Astrocyte (in vitro differentiated cells and primary cell): ENCODE measurements around the gene ACVRL1. TPM values are rescaled to one million over a fixed set of nuclear protein-coding genes. Genes with fewer than 3 reads are reported as not detected.

Experiments
- DNase-seq: peaks from one replicate; pipeline ENCODE4 v3.0.0-alpha.2; 2010; ENCODE audit warnings: low read depth
- FAIRE-seq: peaks from 2 replicates; lab custom pipeline; 2011; peaks lifted over from hg19 to GRCh38; lab: Jason Lieb, UNC
- H2AFZ ChIP-seq: 2 replicates; pipeline ENCODE4 v1.6.0; 2012; ENCODE audit warnings: low read depth, low read length, inconsistent platforms
- H3K27ac ChIP-seq: 2 replicates; pipeline ENCODE4 v1.5.1; 2011; ENCODE audit warnings: low read depth, low read length, inconsistent platforms
- H3K27me3 ChIP-seq: 2 replicates; pipeline ENCODE4 v1.6.0; 2011; ENCODE audit warnings: low read length, inconsistent platforms; ENCODE audit not compliant: insufficient read depth
- H3K36me3 ChIP-seq: 2 replicates; pipeline ENCODE4 v1.5.1; 2011; ENCODE audit warnings: low read length, inconsistent platforms; ENCODE audit not compliant: insufficient read depth
- H3K4me1 ChIP-seq: 2 replicates; pipeline ENCODE4 v1.5.1; 2011; ENCODE audit warnings: low read length, inconsistent platforms; ENCODE audit not compliant: insufficient read depth
- H3K4me2 ChIP-seq: 2 replicates; pipeline ENCODE4 v1.6.0; 2012; ENCODE audit warnings: low read length, inconsistent platforms
- H3K4me3 ChIP-seq: 2 replicates; pipeline ENCODE4 v1.5.1; 2011; ENCODE audit warnings: low read depth, mild to moderate bottlenecking, low read length, inconsistent platforms; ENCODE audit not compliant: insufficient read depth
- H3K79me2 ChIP-seq: 2 replicates; pipeline ENCODE4 v1.6.0; 2012; ENCODE audit warnings: mild to moderate bottlenecking, low read length, inconsistent platforms; ENCODE audit not compliant: insufficient read depth
- H3K9ac ChIP-seq: 2 replicates; pipeline ENCODE4 v1.6.0; 2012; ENCODE audit warnings: mild to moderate bottlenecking, low read length, inconsistent platforms
- H3K9me3 ChIP-seq: 2 replicates; pipeline ENCODE4 v1.5.1; 2012; ENCODE audit warnings: low read depth, mild to moderate bottlenecking, low read length, inconsistent platforms; ENCODE audit not compliant: insufficient read depth
- H4K20me1 ChIP-seq: 2 replicates; pipeline ENCODE4 v1.6.0; 2012; ENCODE audit warnings: low read length, inconsistent platforms; ENCODE audit not compliant: insufficient read depth
- H3K27ac Mint-ChIP-seq: one replicate; pipeline ENCODE4 v1.8.0; 2021; ENCODE audit warnings: mild to moderate bottlenecking, mixed read lengths; ENCODE audit not compliant: unreplicated experiment
- H3K27me3 Mint-ChIP-seq: one replicate; pipeline ENCODE4 v1.8.0; 2021; ENCODE audit warnings: low read depth, mixed read lengths; ENCODE audit not compliant: unreplicated experiment
- H3K36me3 Mint-ChIP-seq: one replicate; pipeline ENCODE4 v1.8.0; 2021; ENCODE audit warnings: low read depth, mixed read lengths; ENCODE audit not compliant: unreplicated experiment
- H3K4me1 Mint-ChIP-seq: one replicate; pipeline ENCODE4 v1.8.0; 2021; ENCODE audit warnings: low read depth, mixed read lengths; ENCODE audit not compliant: unreplicated experiment
- H3K4me3 Mint-ChIP-seq: one replicate; pipeline ENCODE4 v1.8.0; 2021; ENCODE audit warnings: mild to moderate bottlenecking, moderate library complexity, mixed read lengths; ENCODE audit not compliant: unreplicated experiment
- H3K9me3 Mint-ChIP-seq: one replicate; pipeline ENCODE4 v1.8.0; 2021; ENCODE audit warnings: mild to moderate bottlenecking, mixed read lengths; ENCODE audit not compliant: unreplicated experiment
- CTCF ChIP-seq: IDR thresholded peaks from 2 replicates; pipeline ENCODE4 v1.5.1; 2011; ENCODE audit warnings: low read depth, mild to moderate bottlenecking, inconsistent platforms, low read length, moderate library complexity; ENCODE audit not compliant: insufficient read depth
- EZH2 ChIP-seq: IDR thresholded peaks from 2 replicates; pipeline ENCODE4 v1.6.1; 2012; ENCODE audit warnings: mild to moderate bottlenecking, low read length, inconsistent platforms; ENCODE audit not compliant: insufficient read depth
- total RNA-seq: library from RNA; stranded (reverse); gene quantifications from 2 replicates; pipeline ENCODE4 v1.2.1, GENCODE V29; 2021

The ACVRL1 gene
- total RNA-seq, 1 donor from 2014 or later, result 0.95 TPM

- peak overlapping the region; percentile 8 for H3K4me3 Mint-ChIP-seq
- no peak for TF ChIP-seq EZH2
- no peak for TF ChIP-seq CTCF
- no peaks in the 10 kb centered on the region for H3K36me3 Mint-ChIP-seq
- Histone ChIP-seq H3K9ac (no peak overlapping the region), H2AFZ (no peak overlapping the region), H3K4me1 (peaks cover 15% of the 10 kb centered on the region), H3K27me3 (peaks cover 4% of the 10 kb centered on the region), H3K36me3 (no peaks in the 10 kb centered on the region), H4K20me1 (no peaks in the 10 kb centered on the region), H3K4me3 (no peak overlapping the region), H3K27ac (no peak overlapping the region), H3K79me2 (no peaks in the 10 kb centered on the region), H3K4me2 (no peak overlapping the region), H3K9me3 (no peaks in the 10 kb centered on the region)
- H3K27ac Mint-ChIP-seq, result no peak overlapping the region
- peaks cover 56% of the 10 kb centered on the region for H3K27me3 Mint-ChIP-seq
- no peak for FAIRE-seq
- H3K9me3 Mint-ChIP-seq, result no peaks in the 10 kb centered on the region
- DNase-seq, result no peak
- H3K4me1 Mint-ChIP-seq, result peaks cover 10% of the 10 kb centered on the region
Measured at GRCh38 chr12:51870504-51870903, 36.8 kb upstream of the ACVRL1 start.

- Mint-ChIP-seq H3K36me3 (no peaks in the 10 kb centered on the region), H3K9me3 (no peaks in the 10 kb centered on the region), H3K4me1 (peaks cover 10% of the 10 kb centered on the region), H3K27ac (no peak overlapping the region), H3K4me3 (no peak overlapping the region), H3K27me3 (peaks cover 57% of the 10 kb centered on the region)
- H3K9ac ChIP-seq, result no peak overlapping the region
- TF ChIP-seq CTCF, result no peak
- TF ChIP-seq EZH2, result no peak
- FAIRE-seq (no peak), DNase-seq (no peak)
- no peaks in the 10 kb centered on the region for H4K20me1 ChIP-seq
- no peaks in the 10 kb centered on the region for H3K9me3 ChIP-seq
- peaks cover 4% of the 10 kb centered on the region for H3K27me3 ChIP-seq
- peaks cover 15% of the 10 kb centered on the region for H3K4me1 ChIP-seq
- H2AFZ ChIP-seq, result no peak overlapping the region
- H3K36me3 ChIP-seq, result no peaks in the 10 kb centered on the region
- H3K4me3 ChIP-seq, result no peak overlapping the region
- no peak overlapping the region for H3K4me2 ChIP-seq
- H3K79me2 ChIP-seq, result no peaks in the 10 kb centered on the region
- H3K27ac ChIP-seq, result no peak overlapping the region
Measured at GRCh38 chr12:51871126-51871525, 36.2 kb upstream of the ACVRL1 start.

- FAIRE-seq (no peak), DNase-seq (no peak)
- no peak for TF ChIP-seq EZH2
- TF ChIP-seq CTCF, result no peak
- Histone ChIP-seq H4K20me1 (no peaks in the 10 kb centered on the region), H3K27ac (no peak overlapping the region), H3K79me2 (no peaks in the 10 kb centered on the region), H3K4me3 (no peak overlapping the region), H3K27me3 (peaks cover 4% of the 10 kb centered on the region), H3K9ac (no peak overlapping the region), H3K36me3 (no peaks in the 10 kb centered on the region), H2AFZ (no peak overlapping the region), H3K4me1 (peaks cover 15% of the 10 kb centered on the region), H3K9me3 (no peaks in the 10 kb centered on the region), H3K4me2 (no peak overlapping the region)
- Mint-ChIP-seq H3K36me3 (no peaks in the 10 kb centered on the region), H3K4me3 (no peak overlapping the region), H3K27me3 (peaks cover 55% of the 10 kb centered on the region), H3K27ac (no peak overlapping the region), H3K4me1 (peaks cover 10% of the 10 kb centered on the region), H3K9me3 (no peaks in the 10 kb centered on the region)
Measured at GRCh38 chr12:51871918-51872688, 35.2 kb upstream of the ACVRL1 start.
